ENCODE measurements around the gene HUWE1. TPM values are rescaled to one million over a fixed set of nuclear protein-coding genes. Genes with fewer than 3 reads are reported as not detected.

HUWE1 gene
- total and polyA plus RNA-seq, 12 donors: 30.8 to 219 (median 189) TPM

DNA sequence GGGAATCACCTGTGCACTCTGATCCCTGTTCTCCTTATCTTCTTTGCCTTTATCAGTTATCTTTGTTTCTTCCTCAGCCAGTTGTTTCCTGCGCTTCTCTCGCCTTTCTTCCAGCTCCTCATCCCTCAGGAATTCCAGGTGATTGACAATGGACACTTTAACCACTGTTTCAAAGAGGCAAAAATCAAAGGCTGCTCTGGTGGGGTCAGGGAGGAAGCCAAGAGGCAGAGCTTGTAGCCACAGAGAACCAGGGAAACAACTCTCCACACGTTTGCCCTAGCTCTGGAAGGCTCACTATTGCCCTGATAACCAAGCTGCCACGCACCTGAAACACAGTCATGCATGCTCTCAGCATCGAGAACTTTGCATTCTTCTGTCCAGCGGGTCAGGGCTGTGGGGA lies 127.9 kb downstream of the HUWE1 start:
- TF ChIP-seq, protein P1, sequence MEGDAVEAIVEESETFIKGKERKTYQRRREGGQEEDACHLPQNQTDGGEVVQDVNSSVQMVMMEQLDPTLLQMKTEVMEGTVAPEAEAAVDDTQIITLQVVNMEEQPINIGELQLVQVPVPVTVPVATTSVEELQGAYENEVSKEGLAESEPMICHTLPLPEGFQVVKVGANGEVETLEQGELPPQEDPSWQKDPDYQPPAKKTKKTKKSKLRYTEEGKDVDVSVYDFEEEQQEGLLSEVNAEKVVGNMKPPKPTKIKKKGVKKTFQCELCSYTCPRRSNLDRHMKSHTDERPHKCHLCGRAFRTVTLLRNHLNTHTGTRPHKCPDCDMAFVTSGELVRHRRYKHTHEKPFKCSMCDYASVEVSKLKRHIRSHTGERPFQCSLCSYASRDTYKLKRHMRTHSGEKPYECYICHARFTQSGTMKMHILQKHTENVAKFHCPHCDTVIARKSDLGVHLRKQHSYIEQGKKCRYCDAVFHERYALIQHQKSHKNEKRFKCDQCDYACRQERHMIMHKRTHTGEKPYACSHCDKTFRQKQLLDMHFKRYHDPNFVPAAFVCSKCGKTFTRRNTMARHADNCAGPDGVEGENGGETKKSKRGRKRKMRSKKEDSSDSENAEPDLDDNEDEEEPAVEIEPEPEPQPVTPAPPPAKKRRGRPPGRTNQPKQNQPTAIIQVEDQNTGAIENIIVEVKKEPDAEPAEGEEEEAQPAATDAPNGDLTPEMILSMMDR (IDR thresholded peaks at IDR 0.05): no peak

DNA sequence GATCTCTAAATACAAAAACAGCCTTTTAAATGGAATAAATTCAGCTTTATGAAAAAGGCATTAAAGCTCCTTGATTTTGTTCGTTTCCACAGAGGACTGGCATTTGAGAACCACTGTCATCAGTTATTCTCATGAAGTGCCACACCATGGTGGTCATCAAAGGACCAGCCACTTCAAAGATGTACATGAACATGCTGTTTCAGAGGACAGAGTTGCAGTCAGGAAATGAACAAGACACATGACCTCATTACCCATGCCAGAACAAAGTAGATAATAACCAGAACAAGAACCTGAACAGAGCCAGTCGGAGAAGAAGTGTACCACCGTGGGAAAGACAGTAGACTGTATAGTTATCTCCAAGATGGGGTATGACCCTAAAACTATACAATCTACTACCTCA lies 129.7 kb downstream of the HUWE1 start:
- WGBS, 2 donors: 43 to 52% methylated on average over 3 of the region's 3 CpGs
- H3K36me3 ChIP-seq: peaks cover 0 to 100% (median 39%) of the 10 kb centered on the region in 9 donors
- intact Hi-C loops (cut with DNase I): loop anchor here in 1 of 10 donors (1.0 kb wide), 1 partner anchor 18 kb away; no protein-coding TSS in a partner anchor
- H3K4me1 ChIP-seq: no peaks in the 10 kb centered on the region
- ATAC-seq: peak in 2 of 8 donors; percentile 37 to 82
- H3K27me3 ChIP-seq: peaks cover 0 to 41% (median 0%) of the 10 kb centered on the region in 7 donors
- TF ChIP-seq, protein P1 (IDR thresholded peaks at IDR 0.05): no peak
- DNase-seq: no peak
- H3K27ac ChIP-seq: no peak overlapping the region
- H3K9me3 ChIP-seq: no peaks in the 10 kb centered on the region
- H3K4me3 ChIP-seq: no peak overlapping the region

More for the DNA sequence above, 127.9 kb downstream of the HUWE1 start:
- H3K36me3 ChIP-seq: peaks cover 0 to 100% (median 38%) of the 10 kb centered on the region in 9 donors
- H3K27ac ChIP-seq: no peak overlapping the region
- H3K9me3 ChIP-seq: no peaks in the 10 kb centered on the region
- ATAC-seq: no peak
- H3K27me3 ChIP-seq: peaks cover 0 to 41% (median 0%) of the 10 kb centered on the region in 7 donors
- no peak for DNase-seq
- no peaks in the 10 kb centered on the region for H3K4me1 ChIP-seq
- no peak overlapping the region for H3K4me3 ChIP-seq
- WGBS, 2 donors: 79 to 85% methylated on average over 6 of the region's 6 CpGs
- intact Hi-C loops (cut with DNase I): no loop called here

DNA sequence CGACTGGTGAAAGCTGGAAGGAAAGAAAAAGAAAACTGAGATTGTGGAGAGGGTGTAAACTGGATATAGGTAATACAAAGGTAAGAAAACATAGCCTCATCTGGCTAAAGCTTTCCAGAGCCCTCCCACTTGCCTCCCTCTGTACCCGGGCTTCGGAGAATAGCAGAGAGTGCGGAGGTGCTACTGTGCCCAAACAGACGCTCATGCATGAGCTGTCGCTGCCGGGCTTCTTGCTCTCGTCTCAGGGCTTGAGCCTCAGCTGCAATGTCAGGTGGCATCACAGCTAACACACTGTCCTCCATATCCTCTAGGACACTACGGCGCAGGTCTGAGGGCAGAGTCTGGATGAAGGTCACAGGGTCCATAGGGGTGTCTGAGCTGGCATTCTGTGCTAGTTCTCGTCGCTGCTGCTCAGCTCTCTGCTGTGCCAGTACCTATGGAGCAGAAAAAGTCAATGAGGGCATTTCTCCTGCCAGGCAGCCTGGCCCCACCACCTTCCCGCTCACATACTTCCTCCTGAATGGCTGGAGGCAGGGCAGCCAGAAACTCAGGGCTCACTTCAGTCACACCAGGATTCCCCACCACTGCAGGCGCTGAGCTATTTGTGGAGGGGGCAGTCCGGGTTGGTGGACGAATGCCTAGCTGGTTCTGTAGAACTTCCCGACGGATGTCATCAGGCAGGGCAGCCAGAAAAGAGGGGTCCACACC lies 135.6 kb downstream of the HUWE1 start:
- intact Hi-C loops (cut with DNase I): no loop called here
- WGBS, 2 donors: 90 to 92% methylated on average over 17 to 18 of the region's 18 CpGs
- ATAC-seq: peak in 2 of 8 donors; percentile 27 to 33

DNA sequence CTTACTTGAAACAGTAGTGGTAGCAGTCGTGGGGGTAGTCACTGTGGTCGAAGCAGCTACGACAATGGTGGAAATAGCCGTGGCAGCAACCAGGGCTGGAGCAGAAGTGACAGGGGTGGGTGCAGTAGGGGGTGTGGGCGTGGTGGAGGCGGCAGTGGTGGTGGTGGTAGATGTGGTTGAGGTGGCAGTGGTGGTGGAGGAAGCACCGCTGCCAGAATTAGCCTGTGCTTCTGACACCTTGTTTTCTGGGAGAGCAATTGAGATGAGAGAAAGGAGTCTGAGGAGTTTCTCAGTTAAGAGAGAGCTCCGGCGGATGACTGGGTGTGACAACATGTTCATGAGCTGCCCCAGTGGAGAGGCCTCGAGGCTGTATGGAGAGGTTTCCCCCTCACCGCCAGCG lies 138.9 kb downstream of the HUWE1 start:
- Histone ChIP-seq H3K4me3 (no peak overlapping the region), H3K4me1 (no peaks in the 10 kb centered on the region), H3K36me3 (peaks cover 0 to 99% (median 43%) of the 10 kb centered on the region in 9 donors), H3K27me3 (peaks cover 0 to 22% (median 0%) of the 10 kb centered on the region in 7 donors), H3K27ac (no peak overlapping the region), H3K9me3 (no peaks in the 10 kb centered on the region)
- 92 to 97% methylated on average over 11 to 12 of the region's 12 CpGs for WGBS, 2 donors
- intact Hi-C loops (cut with DNase I): no loop called here
- DNase-seq (no peak), ATAC-seq (no peak)
- TF ChIP-seq, protein P1 (IDR thresholded peaks at IDR 0.05): no peak

More for the DNA sequence above, 135.6 kb downstream of the HUWE1 start:
- H3K9me3 ChIP-seq: no peaks in the 10 kb centered on the region
- H3K4me1 ChIP-seq: no peaks in the 10 kb centered on the region
- H3K27me3 ChIP-seq: peaks cover 0 to 34% (median 0%) of the 10 kb centered on the region in 7 donors
- no peak overlapping the region for H3K4me3 ChIP-seq
- DNase-seq: no peak
- TF ChIP-seq, protein P1 (IDR thresholded peaks at IDR 0.05): no peak
- peaks cover 0 to 100% (median 35%) of the 10 kb centered on the region in 9 donors for H3K36me3 ChIP-seq
- H3K27ac ChIP-seq: no peak overlapping the region

Data from heart right ventricle (tissue), 16 donors.